ENCODE measurements around the gene GRIFIN.

Gene GRIFIN

DNA sequence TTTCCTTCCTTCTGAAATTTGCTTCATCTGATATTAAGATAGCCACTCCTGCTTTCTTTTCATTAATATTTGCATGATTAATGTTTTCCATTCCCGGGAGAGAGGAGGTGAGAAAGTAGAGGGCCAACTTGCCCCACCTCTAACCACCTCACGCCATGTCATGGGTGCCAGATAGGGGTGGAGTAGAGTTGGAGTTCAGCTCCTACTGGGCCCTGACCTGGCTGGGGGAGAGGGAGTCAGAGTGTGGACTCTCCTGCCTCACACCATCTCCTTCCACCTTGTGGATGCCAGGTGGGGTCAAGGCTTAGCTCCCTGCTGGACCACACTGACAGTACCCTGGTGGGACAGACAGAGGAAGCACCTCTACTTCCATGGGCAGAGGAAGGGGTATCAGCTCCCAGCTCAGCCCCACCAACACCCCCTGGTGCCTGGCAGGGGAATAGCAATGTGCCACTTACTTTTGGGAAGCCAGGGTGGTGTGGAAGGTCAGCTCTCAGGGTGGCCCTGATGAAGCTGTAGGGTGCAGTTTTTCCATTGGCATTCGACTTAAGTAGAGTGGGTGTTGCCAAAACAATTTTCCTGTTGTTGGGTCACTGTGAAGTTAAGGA is 44.8 kb downstream of the GRIFIN start:
- DNase-seq, result no peak

DNA sequence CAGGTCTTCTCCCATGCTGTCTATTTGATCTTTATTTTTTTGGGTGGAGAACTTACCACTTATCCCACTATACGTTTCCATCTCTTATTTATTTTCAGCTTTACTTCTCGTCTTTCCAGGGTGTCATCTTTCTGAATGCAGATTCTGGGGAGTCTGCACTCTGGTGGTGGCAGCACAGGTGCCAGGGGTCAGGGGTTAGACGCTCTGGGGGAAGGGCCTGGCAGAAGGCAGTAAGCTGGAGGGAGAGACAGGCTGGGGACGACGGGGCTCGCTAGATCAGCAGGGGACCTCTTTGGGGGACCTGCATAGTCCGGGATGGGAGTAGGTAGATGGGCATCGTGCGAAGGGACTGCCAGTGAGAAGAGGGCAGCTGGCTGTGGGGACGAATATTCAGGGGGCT is 50.4 kb downstream of the GRIFIN start:
- DNase-seq, result no peak
